DND-41 (cell line): ENCODE results near the gene OR12D2.

Experiments
- EZH2 ChIP-seq: IDR thresholded peaks from 3 replicates; pipeline ENCODE4 v1.6.1; 2012; ENCODE audit warnings: borderline replicate concordance, low read depth, mild to moderate bottlenecking, moderate library complexity, low read length, inconsistent platforms; ENCODE audit not compliant: severe bottlenecking
- TF ChIP-seq, protein P1 (sequence below): IDR thresholded peaks from 2 replicates; pipeline ENCODE4 v1.5.1; 2012; ENCODE audit warnings: borderline replicate concordance, low read length, moderate library complexity, mild to moderate bottlenecking; ENCODE audit not compliant: poor library complexity, severe bottlenecking; ENCODE audit errors: extremely low read depth

- TF ChIP-seq EZH2, result no peak
- TF ChIP-seq, protein P1, sequence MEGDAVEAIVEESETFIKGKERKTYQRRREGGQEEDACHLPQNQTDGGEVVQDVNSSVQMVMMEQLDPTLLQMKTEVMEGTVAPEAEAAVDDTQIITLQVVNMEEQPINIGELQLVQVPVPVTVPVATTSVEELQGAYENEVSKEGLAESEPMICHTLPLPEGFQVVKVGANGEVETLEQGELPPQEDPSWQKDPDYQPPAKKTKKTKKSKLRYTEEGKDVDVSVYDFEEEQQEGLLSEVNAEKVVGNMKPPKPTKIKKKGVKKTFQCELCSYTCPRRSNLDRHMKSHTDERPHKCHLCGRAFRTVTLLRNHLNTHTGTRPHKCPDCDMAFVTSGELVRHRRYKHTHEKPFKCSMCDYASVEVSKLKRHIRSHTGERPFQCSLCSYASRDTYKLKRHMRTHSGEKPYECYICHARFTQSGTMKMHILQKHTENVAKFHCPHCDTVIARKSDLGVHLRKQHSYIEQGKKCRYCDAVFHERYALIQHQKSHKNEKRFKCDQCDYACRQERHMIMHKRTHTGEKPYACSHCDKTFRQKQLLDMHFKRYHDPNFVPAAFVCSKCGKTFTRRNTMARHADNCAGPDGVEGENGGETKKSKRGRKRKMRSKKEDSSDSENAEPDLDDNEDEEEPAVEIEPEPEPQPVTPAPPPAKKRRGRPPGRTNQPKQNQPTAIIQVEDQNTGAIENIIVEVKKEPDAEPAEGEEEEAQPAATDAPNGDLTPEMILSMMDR, result no peak
Measured at GRCh38 chr6:29395331-29395730, at the start of gene OR12D2.
